Left lobe of liver (tissue), 2 donors: ENCODE data around the gene CTIF. TPM values are rescaled to one million over a fixed set of nuclear protein-coding genes. Genes with fewer than 3 reads are reported as not detected.

Source experiments
- ATAC-seq: fragments of 200-7000 bp; cut with Tn5 transposase; one replicate; pipeline ENCODE4 v1.9.1; 2020; ENCODE audit warnings: mild to moderate bottlenecking, moderate library complexity
- DNase-seq: peaks from one replicate; pipeline ENCODE4 v3.0.0-alpha.2; 2020; ENCODE audit warnings: low spot score
- total RNA-seq: library from RNA; stranded (reverse); gene quantifications from one replicate; pipeline ENCODE4 v1.2.1, GENCODE V29; 2021
- donor health status: DM: no; HTN: no; CAD: no; lungs with moderate emphysema.
- donor health status: DM: no; HTN: yes; CAD: no.

CTIF gene
- total RNA-seq, 1 donor from 2014 or later: 74.4 TPM

- ATAC-seq (no peak), DNase-seq (no peak)
These were observed 283.0 kb downstream of the CTIF start for GRCh38 chr18:48821845-48822244.

- ATAC-seq (no peak), DNase-seq (peak; percentile 23)
These were observed 285.6 kb downstream of the CTIF start for GRCh38 chr18:48824231-48824970.

DNA sequence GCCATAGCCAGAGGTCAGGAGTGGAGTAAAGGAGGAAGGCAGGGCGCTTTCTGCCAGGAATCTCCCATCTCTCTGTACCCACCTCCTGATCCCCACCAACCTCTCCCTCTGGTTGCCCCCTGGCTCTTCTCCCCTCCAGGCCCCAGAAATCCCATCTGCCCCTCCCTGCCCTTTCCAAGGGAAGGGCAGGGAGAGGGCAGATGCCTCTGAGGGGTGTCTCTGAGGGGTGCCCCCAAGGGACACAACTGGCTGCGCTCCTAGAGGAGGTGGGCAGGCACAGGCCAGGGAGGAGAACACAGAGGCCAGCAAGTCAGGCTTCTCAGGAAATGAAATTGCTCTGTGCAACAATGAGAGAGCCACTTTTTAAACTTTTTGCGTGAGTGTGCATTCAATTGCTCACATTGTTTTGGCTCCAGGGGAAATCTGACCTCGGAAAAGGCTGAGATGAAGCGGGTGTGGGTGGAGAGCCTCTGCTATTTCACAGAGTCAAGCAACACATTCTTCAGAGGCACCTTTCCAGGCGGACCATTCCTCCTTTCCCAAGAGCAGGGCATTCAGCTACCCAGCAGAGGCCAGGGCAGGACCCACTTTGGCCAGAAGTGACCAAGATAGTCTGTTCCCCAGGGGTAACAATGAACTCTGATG lies 286.4 kb downstream of the CTIF start:
- DNase-seq: peak; percentile 37
- peak; percentile 14 for ATAC-seq

- no peak for ATAC-seq
- DNase-seq: peak; percentile 28
These were observed 287.4 kb downstream of the CTIF start for GRCh38 chr18:48826271-48826670.

DNA sequence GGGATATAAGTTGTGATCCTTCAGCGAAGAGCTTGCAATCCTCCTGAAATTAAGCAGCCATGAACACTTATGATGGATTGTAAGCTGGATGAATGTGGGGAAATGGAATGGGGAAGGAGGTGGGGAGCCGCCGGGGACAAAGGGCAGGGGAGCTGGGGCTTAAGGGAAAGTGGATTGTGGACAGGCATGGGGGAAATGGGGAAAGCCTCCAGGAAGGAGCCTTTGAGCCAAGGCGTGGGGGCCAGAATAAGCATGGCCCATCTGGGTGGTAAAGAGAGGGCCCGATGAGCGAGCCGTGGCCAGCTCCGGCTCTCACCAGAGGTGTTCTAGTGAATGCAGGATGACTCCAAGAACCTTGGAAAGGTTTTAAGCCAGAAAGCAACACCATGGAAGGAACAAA lies 288.0 kb downstream of the CTIF start:
- ATAC-seq (no peak), DNase-seq (peak; percentile 26)

- ATAC-seq: no peak
- DNase-seq: peak; percentile 31
These were observed 288.7 kb downstream of the CTIF start for GRCh38 chr18:48827291-48828193.

GRCh38 chr18:48828194-48828545 lies 289.3 kb downstream of the CTIF start:
- no peak for DNase-seq
- no peak for ATAC-seq

DNA sequence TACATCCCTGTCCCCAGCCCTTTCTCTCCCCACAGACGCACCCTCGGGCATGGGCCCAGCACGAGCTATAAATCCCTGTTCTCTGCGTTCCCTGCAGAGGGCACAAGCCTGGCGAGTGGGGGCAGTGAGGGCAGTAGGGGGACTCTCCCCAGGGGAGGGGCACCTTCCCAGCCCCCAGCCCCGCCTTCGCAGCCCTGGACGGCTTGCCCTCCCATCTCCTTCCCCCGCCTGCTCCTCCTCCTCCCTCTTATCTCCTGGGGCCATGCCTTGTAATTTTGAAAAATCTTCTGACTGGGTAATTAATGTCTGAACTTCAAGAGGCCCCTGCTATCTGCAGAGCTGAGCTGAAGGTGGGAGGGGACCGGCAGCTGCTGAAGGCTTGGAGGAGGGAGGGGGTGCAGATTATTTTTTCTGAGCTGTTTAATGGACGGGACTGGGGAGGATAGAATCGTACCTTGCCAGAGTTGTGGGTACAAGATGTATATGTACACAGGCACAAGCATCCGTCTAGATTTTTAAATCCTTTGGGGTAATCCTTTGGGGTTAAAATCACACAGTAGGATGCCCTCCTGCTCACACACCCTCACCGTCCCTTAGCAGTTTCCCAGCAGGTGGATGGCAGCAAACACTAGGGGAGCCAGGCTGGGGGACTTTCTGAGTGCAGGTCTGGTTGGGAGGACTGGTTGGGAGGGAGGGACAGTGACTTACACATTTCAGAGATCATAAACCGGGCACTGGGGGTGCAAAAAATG lies 290.0 kb downstream of the CTIF start:
- peak; percentile 37 for DNase-seq

GRCh38 chr18:48829443-48830149 lies 290.8 kb downstream of the CTIF start:
- ATAC-seq: no peak
- DNase-seq: peak; percentile 39

More for the DNA sequence above, 290.0 kb downstream of the CTIF start:
- no peak for ATAC-seq

- ATAC-seq: no peak
- no peak for DNase-seq
These were observed 292.4 kb downstream of the CTIF start for GRCh38 chr18:48831113-48831759.

DNA sequence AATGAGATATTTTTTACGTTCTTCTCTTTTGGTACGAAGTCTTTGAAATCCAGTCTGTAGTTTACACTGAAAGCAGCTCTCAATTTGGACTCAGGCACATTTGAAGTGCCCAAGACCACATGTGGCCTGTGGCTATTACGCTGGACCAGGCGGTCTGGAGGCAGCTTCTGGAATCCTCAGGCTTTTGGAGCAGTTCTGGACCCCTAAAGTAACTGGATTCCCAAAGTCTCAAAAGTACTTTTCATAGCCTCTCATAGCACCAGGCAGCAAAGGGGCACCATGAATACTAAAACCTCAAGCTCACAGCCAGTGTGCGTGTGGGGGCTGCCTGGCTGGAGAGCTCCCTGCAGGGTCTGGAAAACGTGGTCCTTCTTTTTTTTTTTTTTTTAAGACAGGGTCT lies 293.0 kb downstream of the CTIF start:
- no peak for ATAC-seq
- DNase-seq: no peak

DNA sequence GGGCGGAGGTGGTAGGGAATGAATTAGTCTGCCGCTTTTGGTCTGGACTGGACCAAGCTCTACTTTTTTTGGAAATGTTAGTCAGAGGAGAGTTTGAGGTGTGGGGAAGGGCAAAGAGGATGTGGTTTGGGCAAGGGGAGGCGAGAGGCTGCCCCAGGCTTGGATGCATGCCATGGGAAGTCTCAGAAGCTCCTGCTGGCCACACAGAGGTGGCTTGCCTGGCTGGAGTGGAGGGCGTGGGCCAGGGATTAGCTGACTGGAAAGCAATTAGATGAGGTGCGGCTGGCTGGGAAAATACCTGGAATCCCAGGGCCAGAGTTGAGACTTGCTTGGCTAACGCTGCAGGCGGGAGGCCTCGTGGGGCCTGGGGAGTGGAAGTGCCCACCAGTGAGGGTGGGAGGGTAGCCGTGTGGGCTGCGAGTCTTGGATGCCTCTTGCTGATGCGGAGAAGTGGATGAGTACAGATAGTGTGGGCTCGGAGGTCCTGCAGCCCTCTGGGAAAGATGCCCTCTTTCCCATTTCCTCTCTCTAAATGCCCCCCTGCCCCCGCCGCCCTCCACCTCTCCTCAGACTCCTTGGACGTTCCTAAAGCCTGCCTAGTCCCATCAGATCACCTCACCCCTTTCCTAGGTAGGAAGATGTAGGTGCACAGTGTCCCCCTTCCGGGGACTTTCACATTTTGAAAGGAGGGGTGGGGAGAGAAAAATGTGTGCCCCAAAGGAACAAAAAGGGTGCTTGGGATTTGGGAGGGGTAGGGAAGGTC lies 294.3 kb downstream of the CTIF start:
- DNase-seq: peak; percentile 46
- no peak for ATAC-seq

DNA sequence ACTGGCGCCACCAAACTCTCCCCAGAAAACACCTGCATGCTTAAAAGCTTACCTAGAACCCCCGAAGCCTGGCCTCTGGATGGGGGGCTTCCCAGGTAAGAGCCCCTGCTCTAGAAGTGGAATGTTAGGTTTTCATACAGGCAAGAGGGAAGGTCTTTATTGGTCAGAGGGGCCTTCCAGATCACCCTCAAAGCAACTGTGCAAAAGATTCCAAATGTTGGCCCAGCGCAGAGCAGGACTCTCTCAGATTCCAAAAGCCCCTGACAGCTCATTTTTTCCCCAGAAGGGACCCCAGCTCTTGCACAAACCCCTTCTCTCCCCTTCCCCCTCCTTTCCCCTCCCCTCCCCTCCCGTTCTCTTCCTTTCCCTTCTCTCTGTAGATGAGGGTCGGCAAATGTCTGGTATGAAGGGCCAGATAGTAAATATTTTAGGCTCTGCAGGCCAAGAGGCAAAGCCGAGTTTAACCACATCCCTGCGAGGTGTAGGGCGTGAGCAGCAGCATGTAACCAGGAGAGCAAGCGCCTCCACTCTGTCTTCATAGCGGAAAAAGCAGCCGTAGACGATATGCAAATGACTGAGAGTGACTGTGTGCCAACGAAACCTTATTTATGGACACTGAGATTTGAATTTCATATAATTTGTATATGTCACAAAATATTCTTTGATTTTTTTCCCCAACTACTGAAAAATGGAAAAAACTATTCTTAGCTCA lies 295.0 kb downstream of the CTIF start:
- peak; percentile 38 for DNase-seq
- no peak for ATAC-seq

GRCh38 chr18:48834413-48835031 lies 295.7 kb downstream of the CTIF start:
- ATAC-seq: peak; percentile 60
- DNase-seq: no peak

- ATAC-seq: no peak
- no peak for DNase-seq
These were observed 296.3 kb downstream of the CTIF start for GRCh38 chr18:48835119-48835518.

DNA sequence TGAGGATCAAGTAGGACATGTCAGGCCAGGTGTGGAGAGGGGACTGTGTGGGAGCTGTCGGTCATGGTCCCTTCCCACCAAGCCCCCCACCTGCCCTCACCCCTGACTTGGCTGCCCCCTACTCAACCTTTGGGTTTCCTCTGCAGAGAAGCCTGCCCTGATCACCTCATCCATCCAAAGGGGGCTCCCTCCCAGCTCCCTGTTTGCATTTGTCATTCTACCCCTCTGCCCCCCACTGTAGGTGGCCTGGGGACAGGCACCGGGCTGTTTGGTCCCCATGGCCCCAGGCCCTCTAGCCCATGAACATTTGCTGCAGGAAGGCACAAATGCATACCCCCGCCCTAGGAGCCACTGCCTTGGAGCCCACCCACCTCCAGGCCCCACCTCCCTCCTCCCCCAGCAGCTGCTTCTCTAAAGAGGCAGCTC lies 296.9 kb downstream of the CTIF start:
- DNase-seq (no peak), ATAC-seq (no peak)

DNA sequence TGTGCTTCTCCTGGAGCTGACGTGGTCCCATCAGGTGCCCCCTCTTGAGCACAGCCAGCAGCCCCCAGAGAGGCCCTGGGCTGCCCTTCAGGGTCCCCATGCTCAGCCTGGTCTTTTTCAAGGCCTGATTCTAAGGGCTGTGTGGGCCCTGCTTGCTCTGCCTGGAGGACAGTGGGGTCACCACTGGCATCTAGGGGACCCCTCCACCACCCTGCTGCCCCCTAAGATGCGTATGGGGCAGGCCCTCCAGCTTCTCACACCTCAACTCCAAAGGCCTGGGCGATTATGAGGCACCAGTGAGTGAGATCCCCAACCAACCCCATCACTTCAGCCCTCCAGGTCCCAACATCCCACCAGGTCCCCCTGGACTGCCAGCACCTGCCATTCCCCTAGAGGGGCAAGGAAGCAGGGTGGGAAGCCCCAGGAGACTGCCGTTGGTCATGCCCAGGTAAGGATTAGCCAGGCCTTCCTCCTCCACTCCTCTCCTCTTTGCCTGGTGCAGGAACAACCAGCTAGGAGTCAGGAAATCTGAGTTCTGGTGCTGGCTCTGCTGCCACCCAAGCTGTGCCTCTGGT lies 297.5 kb downstream of the CTIF start:
- ATAC-seq (no peak), DNase-seq (no peak)
